HG03196 (cell line): ENCODE results near the gene IPO5.
"Not testable (repeated sequence)": the region's sequence is repeated elsewhere in the genome, so short reads cannot be mapped to it uniquely, and the experiment has no call there.

ENCODE experiments used
- ATAC-seq: cut with Tn5 transposase; IDR thresholded peaks from one replicate; pipeline ENCODE4 v1.9.1; 2021; ENCODE audit not compliant: unreplicated experiment

IPO5 gene

DNA sequence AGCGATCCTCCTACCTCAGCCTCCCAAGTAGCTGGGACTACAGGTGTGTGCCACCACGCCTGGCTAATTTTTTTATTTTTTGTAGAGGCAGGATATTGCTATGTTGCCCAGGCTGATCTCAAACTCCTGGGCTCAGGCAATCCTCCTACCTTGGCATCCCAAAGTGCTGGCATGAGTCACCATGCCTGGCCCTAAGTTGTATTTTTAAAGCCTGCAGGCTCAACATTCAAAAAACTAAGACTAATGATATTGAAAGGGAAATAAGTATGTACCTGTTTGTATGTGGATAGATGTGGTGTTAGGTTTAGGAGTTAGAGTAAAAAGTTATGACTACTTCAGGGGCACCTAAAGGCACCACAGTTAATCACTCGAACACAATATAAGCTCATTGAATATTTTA lies 5.4 kb upstream of the IPO5 start:
- no peak for ATAC-seq

DNA sequence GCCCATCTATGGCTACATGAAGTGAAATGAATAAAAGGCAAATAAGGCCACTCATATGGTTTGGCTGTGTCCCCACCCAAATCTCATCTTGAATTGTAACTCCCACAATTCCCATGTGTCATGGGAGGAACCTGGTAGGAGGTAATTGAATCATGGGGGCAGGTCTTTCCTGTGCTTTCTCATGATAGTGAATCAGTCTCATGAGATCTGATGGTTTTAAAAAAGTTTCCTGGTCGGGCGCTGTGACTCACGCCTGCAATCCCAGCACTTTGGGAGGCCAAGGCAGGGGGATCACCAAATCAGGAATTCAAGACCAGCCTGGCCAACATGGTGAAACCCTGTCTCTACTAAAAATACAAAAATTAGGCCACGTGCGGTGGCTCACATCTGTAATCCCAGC lies 4.2 kb upstream of the IPO5 start:
- not testable (repeated sequence) for ATAC-seq

DNA sequence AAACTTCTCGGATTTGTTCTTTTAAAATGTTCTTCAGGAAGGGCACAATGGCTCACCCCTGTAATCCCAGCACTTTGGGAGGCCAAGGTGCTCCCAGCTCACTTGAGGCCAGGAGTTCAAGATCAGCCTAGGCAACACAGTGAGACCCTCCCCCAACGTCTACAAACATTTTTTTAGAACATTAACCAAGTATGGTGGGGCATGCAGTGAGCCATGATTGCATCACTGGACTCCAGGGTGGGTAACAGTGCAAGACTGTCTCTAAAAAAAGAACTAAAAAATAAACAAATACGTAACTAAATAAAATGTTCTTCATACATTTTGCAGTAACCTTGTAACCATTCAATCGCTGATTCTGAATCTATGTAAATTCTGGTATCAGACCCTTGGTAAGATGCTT lies 2.1 kb upstream of the IPO5 start:
- no peak for ATAC-seq

DNA sequence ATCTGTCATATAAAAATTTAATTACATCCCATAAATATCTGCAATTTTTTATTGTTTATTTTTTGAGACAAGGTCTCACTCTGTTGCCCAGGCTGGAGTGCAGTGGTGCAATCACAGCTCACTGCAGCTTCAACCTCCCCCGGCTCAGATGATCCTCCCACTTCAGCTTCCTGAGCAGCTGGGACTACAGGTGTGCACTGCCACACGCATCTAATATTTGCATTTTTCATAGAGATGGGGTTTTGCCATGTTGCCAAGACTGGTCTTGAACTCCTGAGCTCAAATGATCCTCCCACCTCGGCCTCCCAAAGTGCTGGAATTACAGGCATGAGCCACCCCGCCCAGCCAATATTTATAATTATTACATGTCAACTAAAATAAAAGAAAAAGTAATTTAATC lies 644 bp upstream of the IPO5 start:
- ATAC-seq = not testable (repeated sequence)

DNA sequence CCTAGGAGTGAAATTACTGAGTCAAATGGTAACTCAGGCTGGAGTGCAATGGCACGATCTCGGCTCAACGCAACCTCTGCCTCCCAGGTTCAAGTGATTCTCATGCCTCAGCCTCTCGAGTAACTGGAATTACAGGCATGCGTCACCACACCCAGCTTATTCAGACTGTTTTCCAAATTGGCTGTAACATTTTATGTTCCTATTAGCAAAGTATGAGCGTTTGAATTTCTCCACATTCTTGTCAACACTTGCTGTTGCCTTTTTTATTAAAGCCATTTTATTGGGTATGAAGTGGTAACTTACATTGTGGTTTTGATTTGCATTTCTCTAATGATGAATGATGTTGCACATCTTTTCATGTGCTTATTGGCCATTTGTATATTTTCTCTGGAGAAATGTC lies 7.9 kb downstream of the IPO5 start:
- no peak for ATAC-seq

DNA sequence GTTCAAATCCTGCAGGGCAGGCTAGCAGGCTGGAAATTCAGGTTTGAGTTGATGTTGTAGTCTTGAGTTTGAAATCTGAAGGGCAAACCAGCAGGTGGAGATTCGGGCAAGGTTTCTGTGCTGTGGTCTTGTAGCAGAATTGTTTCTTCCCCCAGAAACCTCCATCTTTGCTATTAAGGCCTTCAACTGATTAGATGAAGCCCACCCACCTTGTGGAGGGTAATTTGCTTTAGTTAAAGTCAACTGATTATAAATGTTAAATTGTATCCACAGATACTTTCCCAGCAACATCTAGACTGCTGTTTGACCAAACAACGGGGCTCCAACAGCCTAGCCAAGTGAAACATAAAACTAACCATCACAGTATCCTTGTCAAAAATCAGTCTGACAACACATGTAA lies 9.4 kb downstream of the IPO5 start:
- no peak for ATAC-seq

DNA sequence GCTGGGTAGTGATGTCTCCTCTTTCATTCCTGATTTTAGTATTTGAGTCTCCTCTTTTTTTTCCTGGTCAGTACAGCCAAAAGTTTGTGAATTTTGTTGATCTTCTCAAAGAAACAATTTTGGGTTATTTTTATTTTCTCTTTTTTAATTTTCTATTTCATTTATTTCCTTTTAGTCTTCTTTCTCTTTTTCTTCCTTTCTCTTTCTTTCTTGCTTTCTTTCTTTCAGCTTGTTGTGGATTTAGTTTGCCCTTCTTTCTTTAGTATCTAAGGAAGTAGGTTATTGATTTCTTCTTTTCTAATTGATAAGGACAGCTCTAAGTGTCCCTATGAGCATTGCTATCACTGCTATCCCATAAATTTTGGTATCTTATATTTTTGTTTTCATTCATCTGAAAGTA lies 13.8 kb downstream of the IPO5 start:
- ATAC-seq = no peak

DNA sequence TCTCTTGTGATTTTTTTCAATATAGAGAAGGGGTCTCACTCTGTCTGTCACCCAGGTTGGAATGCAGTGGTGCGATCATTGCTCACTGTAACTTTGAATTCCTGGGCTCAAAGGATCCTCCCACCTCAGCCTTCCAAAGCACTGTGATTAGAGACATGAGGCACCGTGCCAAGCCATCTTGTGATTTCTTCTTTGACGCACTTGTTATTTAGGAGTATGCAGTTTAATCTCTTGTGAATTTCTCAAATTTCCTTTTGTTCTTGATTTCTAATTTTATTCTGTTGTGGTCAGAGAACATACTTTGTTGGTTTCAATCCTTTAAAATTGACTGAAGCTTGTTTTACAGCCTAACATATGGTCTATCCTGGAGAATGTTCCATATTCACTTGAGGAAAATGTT lies 14.5 kb downstream of the IPO5 start:
- ATAC-seq = no peak

DNA sequence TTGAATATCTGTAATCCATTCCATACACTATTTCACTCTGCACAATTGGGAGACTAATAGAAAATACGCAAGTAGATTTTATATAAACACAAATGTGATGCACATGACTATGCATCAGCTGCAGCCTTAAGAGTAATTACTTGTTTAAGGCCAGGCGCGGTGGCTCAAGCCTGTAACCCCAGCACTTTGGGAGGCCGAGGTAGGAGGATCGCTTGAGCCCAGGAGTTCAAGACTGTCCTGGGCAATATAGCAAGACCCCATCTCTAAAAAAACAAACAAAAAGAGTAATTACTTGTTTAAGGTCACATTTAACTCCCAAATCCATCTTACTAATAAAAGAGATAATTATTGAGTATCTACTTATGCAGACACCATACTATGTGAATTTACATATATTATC lies 18.0 kb downstream of the IPO5 start:
- ATAC-seq = no peak

DNA sequence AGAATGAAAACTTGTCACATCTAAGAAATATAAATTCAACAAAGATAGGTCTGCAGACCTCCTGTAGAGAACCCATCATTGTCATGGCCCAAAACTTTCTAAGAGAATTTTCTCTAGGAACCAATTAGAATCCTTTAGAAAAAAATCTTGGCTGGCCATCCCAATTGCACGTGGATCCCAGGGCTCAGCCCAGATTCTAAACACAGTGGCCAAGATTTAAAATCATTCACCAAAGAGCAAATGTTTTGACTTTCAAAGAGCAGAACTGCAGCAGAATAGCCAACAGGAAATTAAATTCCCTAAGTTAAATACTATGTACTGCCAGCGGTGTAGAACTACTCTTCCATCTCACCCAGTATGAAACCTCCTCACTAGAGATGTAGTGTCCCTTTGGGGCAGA lies 21.3 kb downstream of the IPO5 start:
- ATAC-seq = no peak

DNA sequence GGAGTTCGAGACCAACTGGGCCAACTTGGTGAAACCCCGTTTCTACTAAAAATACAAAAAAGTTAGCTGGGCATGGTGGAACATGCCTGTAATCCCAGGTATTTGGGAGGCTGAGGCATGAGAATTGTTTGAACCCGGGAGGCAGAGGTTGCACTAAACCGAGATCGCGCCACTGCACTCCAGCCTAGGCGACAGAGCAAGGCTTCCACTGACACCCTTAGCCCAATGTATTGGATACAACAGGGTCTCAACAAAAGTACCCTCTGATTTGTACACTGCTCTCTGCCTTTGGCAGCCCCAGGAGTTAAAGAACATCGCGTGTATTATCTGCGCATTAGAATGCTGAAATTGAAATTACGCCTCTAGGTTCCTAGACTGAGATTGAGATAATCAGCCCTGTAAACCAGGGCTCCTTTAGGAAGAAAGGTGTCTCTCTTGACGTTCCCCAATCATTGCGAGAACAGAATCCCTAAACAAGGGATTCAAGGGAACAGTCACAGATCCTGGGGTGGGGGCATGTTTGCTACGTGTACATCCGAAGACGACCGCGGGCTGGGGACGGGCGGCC lies 21.9 kb downstream of the IPO5 start:
- no peak for ATAC-seq

DNA sequence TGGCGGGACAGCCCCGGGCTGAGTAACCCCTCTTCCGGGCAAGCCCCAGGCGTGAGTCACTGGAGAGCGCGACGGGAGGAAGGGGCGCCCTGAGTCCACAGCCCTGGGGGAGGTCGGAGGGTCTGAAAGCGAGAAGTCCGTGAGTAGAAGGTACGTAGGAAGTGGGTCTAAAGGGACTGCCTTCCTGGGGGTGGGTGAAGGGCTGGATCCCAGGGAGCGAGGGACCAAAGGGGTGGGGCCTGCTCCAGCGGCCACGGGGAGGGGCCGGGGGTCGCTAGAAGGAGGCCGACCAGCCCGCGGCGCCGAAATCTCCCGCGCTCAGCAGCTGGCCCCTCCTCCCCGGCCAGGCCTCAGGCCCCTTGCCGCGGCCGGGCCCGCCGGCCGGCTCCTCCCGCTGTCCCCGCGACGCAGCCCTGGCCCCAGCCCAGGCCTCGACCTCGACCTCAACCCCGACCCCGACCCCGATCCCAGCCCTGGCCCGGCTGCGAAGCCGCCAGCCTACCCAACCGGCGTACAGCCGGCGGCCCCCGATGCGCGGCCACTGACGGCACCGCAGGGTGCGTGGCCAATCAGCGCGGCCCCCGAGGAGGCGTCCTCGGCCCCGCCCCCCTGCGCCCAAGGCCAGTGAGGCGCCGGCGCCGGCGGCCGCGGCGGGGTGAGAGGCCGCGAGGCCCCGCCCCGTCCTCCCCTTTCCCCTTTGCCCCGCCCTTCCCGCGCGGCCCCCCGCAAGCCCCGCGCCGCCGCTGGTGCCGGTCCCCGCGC lies 22.6 kb downstream of the IPO5 start:
- ATAC-seq = peak; percentile 91

DNA sequence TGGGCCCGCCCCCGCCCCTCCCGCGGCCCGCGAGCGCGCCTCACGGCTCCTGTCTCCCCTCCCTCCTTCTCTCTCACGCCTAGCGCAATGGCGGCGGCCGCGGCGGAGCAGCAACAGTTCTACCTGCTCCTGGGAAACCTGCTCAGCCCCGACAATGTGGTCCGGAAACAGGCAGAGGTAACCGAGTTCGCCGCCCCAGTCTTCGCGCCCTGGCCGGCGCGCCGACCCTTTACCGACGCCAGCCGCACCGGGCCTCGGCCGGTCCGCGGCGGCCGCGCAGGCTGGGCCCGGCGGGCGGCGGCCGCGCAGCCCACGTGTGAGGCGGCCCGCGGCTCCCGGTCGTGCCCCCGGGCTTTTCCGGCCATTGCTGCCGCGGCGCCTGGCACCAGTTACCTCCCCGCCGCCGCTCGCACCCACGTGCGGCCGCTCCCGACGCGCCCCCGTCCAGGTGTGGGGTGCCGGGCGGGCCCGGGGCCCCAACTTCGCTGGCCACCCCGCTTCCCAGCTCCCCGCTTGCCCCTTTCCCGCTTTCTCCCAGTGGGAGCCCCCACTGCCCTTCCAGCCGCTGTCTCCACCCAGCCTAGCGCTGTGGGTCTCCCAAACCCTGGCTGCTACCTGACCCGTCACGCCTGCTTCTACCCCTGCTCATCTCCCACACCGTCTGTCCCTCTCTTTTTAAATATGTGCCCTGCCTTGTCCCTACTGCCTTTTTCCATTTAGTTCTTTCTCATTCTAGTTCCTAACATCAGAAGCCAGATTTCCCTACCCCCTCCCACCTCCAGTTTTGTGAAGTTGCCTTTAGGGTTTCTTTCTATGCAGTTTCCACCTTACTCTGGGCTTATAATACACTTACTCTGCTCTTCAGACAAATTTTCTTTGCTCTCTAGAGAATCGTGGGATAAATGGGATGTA lies 23.4 kb downstream of the IPO5 start:
- ATAC-seq = no peak

DNA sequence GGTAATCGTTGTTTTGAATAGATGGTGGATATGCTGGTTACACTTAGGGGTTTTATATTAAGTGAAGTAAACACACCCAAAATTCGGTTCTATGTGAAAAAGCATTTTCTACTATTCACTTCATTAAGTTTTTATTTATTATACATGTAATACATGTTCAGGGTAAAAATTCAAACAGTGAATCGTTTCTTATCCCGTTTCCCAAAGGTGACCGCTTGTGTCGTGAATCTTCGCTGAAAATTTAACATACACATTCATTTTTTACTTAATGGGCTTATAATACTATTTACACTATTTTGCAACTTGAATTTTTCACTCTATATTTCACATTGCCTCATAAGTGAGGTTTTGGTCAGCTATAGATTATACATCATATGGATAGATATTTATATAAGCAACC lies 24.5 kb downstream of the IPO5 start:
- no peak for ATAC-seq

DNA sequence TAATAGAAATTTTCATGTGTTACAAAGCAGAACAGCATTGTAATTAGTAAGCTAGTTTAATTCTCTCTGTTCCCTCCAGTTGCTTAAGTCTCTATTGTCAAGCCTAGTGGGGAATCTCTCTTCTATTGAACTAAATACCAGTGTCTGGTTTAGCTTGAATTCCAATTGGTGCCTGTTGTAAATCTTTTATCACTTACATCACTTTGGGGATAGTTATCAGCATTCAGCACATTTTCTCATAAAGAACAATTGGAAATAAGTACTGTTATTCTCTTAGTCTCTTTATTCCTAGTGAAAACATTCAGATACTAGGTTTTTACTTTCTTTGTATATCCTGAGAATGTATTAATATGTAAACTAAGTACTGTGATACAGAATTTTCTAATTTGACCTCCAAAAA lies 25.2 kb downstream of the IPO5 start:
- no peak for ATAC-seq

DNA sequence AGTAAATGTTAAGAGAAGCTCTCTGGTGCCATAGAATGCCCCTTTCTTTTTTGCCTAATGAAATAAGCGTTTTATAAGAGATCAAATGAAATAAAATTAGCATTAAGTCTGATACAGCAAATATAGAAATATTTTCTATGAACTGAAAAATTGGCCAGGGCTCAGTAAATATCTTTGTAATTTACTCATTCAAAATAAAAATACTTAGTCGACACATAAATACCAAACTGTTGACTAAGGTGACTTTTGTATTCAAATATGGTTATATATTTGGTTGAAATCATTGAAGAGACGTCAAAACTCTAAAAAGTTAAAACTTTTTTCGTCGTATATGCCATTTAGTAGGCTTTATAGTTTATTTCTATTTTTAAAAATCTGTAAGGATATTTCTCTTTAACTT lies 25.6 kb downstream of the IPO5 start:
- ATAC-seq = no peak

DNA sequence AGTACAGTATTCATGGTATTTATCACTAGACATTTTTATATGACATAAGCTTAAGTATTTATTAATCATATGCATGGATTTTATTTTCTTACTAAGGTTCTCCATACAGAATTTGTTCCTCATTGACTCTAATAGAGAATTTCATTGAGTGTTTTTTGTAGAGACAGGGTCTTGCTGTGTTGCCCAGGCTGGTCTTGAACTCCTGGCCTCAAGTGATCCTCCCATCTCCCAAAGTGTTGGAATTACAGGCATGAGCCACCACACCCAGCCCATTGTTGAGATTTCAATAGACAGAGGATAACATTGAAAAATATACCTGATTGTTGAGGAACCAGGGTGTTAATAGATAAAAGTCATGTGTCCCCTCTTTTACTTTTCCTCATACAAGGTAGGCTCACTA lies 26.1 kb downstream of the IPO5 start:
- no peak for ATAC-seq

DNA sequence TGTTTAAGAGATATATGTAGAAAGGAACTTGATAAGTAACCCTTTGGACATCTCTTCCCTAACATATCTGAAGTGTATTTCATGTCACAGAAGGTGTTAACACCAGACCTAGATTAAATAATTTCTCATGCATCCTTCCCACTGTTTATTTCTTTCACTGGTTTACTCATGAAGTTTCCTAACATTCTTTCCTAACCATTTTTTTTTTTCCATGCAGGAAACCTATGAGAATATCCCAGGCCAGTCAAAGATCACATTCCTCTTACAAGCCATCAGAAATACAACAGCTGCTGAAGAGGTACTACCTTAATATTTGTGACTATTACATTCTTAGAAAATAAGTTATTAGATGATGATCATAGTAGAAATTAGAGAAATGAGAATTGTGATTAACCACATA lies 28.8 kb downstream of the IPO5 start:
- no peak for ATAC-seq

DNA sequence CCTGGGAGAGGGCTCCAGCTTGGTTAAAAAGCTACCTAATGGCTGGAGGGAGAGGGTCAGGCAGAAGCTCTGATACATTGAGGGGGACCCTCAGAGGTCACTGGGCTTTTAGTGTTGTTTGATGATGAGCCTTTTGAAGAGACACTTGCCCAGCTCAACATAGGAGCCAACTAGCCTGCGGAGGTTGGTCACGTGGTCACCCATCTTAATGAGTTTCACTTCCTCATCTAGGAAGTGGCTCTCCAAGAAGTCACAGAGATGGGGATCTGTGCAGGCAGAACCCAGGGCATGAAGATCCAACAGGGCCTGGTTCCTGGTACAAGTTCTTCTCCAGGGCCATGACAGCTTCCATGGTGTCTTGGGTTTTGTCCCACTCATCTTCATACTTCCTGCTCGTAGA lies 33.4 kb downstream of the IPO5 start:
- peak; percentile 70 for ATAC-seq

DNA sequence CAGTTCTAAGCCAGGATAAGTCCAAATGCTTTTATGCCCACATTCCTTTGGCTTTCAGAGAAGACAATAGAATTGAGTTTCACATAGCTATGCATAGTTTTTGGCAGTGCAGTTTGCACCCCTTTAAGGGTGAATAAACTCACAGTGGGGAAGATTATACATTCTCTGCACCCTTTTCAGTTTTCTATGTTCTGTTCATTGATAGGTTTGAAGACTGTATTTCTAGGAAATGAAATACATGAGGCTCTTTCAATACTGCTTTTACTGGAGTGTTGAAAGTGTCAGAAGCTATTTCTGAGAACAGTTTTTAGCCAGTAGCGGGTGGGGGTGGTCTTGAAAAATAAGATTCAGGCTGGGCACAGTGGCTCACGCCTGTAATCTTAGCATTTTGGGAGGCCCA lies 46.2 kb downstream of the IPO5 start:
- ATAC-seq = no peak

DNA sequence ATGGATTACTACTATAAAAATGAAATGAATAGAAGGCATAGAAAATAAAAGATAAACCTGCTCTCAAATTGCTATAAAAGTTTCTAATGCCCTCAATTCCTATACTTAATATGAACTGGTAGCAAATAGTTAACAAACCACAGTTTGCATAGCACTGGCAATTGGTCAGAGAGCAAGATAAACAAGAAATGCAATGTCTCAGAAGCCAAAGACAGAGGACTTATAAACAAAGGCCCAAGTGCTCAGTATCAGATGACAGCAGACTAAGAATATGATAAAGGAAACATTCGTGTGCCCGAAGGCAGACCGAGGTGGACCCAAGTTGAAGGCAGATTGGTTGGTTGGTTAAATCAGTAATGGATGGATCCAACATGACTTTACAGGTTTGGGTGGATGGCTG lies 50.6 kb downstream of the IPO5 start:
- ATAC-seq = no peak

DNA sequence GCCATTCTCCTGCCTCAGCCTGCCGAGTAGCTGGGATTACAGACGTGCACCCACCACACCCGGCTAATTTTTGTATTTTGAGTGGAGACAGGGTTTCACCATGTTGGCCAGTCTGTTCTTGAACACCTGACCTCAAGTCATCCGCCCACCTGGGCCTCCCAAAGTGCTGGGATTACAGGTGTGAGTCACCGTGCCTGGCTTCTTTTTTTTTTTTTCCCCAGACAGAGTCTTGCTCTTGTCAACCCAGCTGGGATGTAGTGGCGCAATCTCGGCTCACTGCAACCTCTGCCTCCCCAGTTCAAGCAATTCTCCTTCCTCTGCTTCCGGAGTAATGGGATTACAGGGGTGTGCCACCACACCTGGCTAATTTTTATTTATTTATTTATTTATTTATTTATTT lies 51.5 kb downstream of the IPO5 start:
- not testable (repeated sequence) for ATAC-seq
